Measurements from ENCODE around the gene KCNC2.

DNA sequence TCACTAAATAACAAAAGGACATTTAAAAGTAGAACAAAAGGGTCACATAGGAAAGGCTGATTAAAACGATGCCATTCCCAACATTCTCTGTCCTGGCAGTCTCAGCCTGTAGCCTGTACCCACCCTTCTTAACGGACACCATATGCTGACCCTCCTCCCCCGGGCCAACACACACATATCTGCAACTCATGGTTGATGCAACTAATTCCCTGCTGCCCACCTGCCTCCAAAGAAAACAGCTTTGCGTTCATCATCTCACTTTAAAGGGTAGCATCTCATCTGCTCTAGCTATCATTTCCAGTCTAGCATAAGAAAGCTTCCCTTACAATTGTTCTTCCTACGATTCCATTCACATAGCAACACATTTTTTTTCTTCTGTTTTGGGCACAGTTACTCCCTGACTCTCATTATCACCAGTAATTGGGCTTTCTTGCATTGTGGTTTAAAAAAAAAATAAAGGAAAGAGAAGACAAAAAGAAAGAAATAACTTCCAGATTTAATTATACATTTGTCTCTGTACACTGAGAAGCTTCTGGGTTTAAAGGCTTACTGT is 92.9 kb downstream of the KCNC2 start:
- TF ChIP-seq POLR2A (IDR thresholded peaks at IDR 0.05) (no peak), CTCF (IDR thresholded peaks at IDR 0.05) (no peak), POLR2AphosphoS5 (IDR thresholded peaks at IDR 0.05) (no peak), EP300 (IDR thresholded peaks at IDR 0.05) (no peak)
